GM23338 (cell line): Measurements from ENCODE around the gene PRR19. TPM values are rescaled to one million over a fixed set of nuclear protein-coding genes. Genes with fewer than 3 reads are reported as not detected.
A peak's percentile ranks its signal among the peaks of the same experiment; 100 is the strongest.
"Not testable (repeated sequence)": the region's sequence is repeated elsewhere in the genome, so short reads cannot be mapped to it uniquely, and the experiment has no call there.

Experiments used
- ATAC-seq: fragments of 200-7000 bp; cut with Tn5 transposase; 3 replicates; pipeline ENCODE4 v1.9.1; 2020
- DNase-seq: peaks from one replicate; pipeline ENCODE4 v3.0.0-alpha.2; 2015; ENCODE audit warnings: low spot score
- H2AFZ ChIP-seq: fragments of 200-600 bp; sonication (generic); 2 replicates; pipeline ENCODE4 v1.8.0; 2016; ENCODE audit warnings: antibody characterized with exemption, mild to moderate bottlenecking, moderate library complexity
- H3F3A ChIP-seq: fragments of 200-600 bp; sonication (generic); replicated peaks from 2 replicates; pipeline ENCODE4 v1.8.0; 2017; ENCODE audit warnings: antibody characterized with exemption, mixed run types, low read depth
- H3K27ac ChIP-seq: fragments of 200-600 bp; sonication (generic); 2 replicates; pipeline ENCODE4 v1.6.1; 2016; ENCODE audit warnings: low read depth
- H3K27me3 ChIP-seq: fragments of 200-600 bp; sonication (generic); 2 replicates; pipeline ENCODE4 v1.8.0; 2016; ENCODE audit warnings: mild to moderate bottlenecking, mixed run types, moderate library complexity; ENCODE audit not compliant: insufficient read depth
- H3K36me3 ChIP-seq: fragments of 200-600 bp; sonication (generic); 2 replicates; pipeline ENCODE4 v1.8.0; 2016; ENCODE audit warnings: mild to moderate bottlenecking; ENCODE audit not compliant: insufficient read depth
- H3K4me1 ChIP-seq: fragments of 200-600 bp; sonication (generic); 2 replicates; pipeline ENCODE4 v1.8.0; 2016; ENCODE audit warnings: mild to moderate bottlenecking, moderate library complexity; ENCODE audit not compliant: insufficient read depth
- H3K4me2 ChIP-seq: fragments of 200-600 bp; sonication (generic); 2 replicates; pipeline ENCODE4 v1.7.1; 2017; ENCODE audit warnings: mixed run types
- H3K4me3 ChIP-seq: fragments of 200-600 bp; sonication (generic); 2 replicates; pipeline ENCODE4 v1.6.1; 2016; ENCODE audit warnings: mixed run types
- H3K79me2 ChIP-seq: fragments of 200-600 bp; sonication (generic); replicated peaks from 2 replicates; pipeline ENCODE4 v1.8.0; 2017; ENCODE audit warnings: mild to moderate bottlenecking; ENCODE audit not compliant: insufficient read depth
- H3K9me2 ChIP-seq: fragments of 200-600 bp; sonication (generic); 2 replicates; pipeline ENCODE4 v1.8.0; 2017; ENCODE audit not compliant: insufficient read depth
- H4K20me1 ChIP-seq: fragments of 200-600 bp; sonication (generic); replicated peaks from 2 replicates; pipeline ENCODE4 v1.8.0; 2017; ENCODE audit warnings: mild to moderate bottlenecking; ENCODE audit not compliant: insufficient read depth
- H3K27ac Mint-ChIP-seq: 2 replicates; pipeline ENCODE4 v1.8.0; 2020; ENCODE audit warnings: inconsistent platforms, mild to moderate bottlenecking, moderate library complexity, mixed read lengths
- H3K27me3 Mint-ChIP-seq: 3 replicates; pipeline ENCODE4 v1.8.0; 2022; ENCODE audit warnings: low read depth, mild to moderate bottlenecking, moderate library complexity, mixed read lengths, inconsistent platforms; ENCODE audit not compliant: insufficient read depth, poor library complexity
- H3K36me3 Mint-ChIP-seq: 3 replicates; pipeline ENCODE4 v1.8.0; 2021; ENCODE audit warnings: low read depth, mild to moderate bottlenecking, inconsistent platforms, moderate library complexity, mixed read lengths
- H3K4me1 Mint-ChIP-seq: 3 replicates; pipeline ENCODE4 v1.8.0; 2020; ENCODE audit warnings: mild to moderate bottlenecking, inconsistent platforms, mixed read lengths
- H3K4me3 Mint-ChIP-seq: 3 replicates; pipeline ENCODE4 v1.8.0; 2021; ENCODE audit warnings: moderate library complexity, mild to moderate bottlenecking, inconsistent platforms, mixed read lengths
- H3K9me3 Mint-ChIP-seq: 3 replicates; pipeline ENCODE4 v1.8.0; 2020; ENCODE audit warnings: moderate library complexity, mild to moderate bottlenecking, inconsistent platforms, mixed read lengths
- CTCF ChIP-seq, 2 experiments: fragments of 200-600 bp in 1 of 2; sonication (generic) in 1 of 2; conservative IDR thresholded peaks; 2 replicates each; pipeline versions ENCODE4 v1.5.1 to v1.6.1; 2016 to 2017; ENCODE audit warnings: antibody characterized with exemption in 2 of 2, low read depth in 2 of 2, mild to moderate bottlenecking in 2 of 2, moderate library complexity in 1 of 2
- ETS1 ChIP-seq: IDR thresholded peaks from 2 replicates; pipeline ENCODE4 v1.6.1; 2016; ENCODE audit warnings: antibody characterized with exemption
- EZH2 ChIP-seq: fragments of 200-600 bp; sonication (generic); IDR thresholded peaks from one replicate; pipeline ENCODE4 v1.8.0; 2017; ENCODE audit warnings: antibody characterized with exemption, mild to moderate bottlenecking, low read depth; ENCODE audit not compliant: unreplicated experiment
- EZH2phosphoT487 ChIP-seq: fragments of 200-600 bp; sonication (generic); IDR thresholded peaks from one replicate; pipeline ENCODE4 v1.8.1; 2018; ENCODE audit warnings: antibody characterized with exemption; ENCODE audit not compliant: unreplicated experiment
- JUNB ChIP-seq: IDR thresholded peaks from one replicate; pipeline ENCODE4 v1.6.1; 2016; ENCODE audit warnings: antibody characterized with exemption; ENCODE audit not compliant: unreplicated experiment
- STAT1 ChIP-seq: IDR thresholded peaks from one replicate; pipeline ENCODE4 v1.6.1; 2016; ENCODE audit warnings: antibody characterized with exemption; ENCODE audit not compliant: unreplicated experiment
- ZNF114 ChIP-seq: fragments of 250-450 bp; sonication (Bioruptor Pico); IDR thresholded peaks from 2 replicates; pipeline ENCODE4 v1.5.0; 2020; ENCODE audit warnings: mild to moderate bottlenecking, moderate library complexity
- ZNF462 ChIP-seq: fragments of 250-450 bp; sonication (Bioruptor Pico); IDR thresholded peaks from 2 replicates; pipeline ENCODE4 v1.5.0; 2020; ENCODE audit warnings: mild to moderate bottlenecking, moderate library complexity
- polyA plus RNA-seq: library from polyadenylated mRNA; unstranded; fragments of >200 nt; fragmentation: Nextera tagmentation; extraction: Ambion mirVana; gene quantifications from 2 replicates; pipeline ENCODE4 v1.2.1, GENCODE V29; 2016
- total RNA-seq: library from RNA; depleted of rRNA; stranded (reverse); fragments of >200 nt; shearing (Covaris generic); gene quantifications from 2 replicates; pipeline ENCODE4 v1.2.3, GENCODE V29; 2014

The PRR19 gene
- total and polyA plus RNA-seq, 2 experiments from 2014 or later = 3.6 to 4.1 TPM

DNA sequence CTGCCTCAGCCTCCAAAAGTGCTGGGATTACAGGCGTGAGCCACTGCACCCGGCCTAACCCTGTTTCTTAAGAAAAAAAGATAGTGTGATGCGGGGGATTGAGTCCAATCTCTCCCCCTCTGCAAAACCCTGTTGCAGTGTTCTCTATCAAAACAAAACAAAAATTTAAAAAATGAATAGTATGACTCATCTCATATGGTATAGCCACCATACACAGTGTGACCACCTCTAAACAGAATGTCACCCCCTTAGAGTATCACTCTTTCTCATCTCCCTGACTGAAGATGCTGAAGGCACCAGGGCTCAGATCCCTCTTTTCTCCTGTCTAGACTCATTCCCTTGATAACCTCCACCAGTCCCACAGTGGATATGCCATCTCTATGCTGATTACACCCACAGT is 40.2 kb upstream of the PRR19 start (continued):
- TF ChIP-seq ZNF462 (CRISPR knock-in tag) (no peak), STAT1 (no peak), ETS1 (no peak), EZH2phosphoT487 (no peak), ZNF114 (CRISPR knock-in tag) (no peak), CTCF (conservative IDR thresholded peaks at IDR 0.05; ENCODE audit: low read depth in 2 of 2) (no peak), EZH2 (no peak), JUNB (no peak)

GRCh38 chr19:42266105-42266504 is 35.8 kb upstream of the PRR19 start:
- not testable (repeated sequence) for H3K36me3 ChIP-seq, H3K9me2 ChIP-seq, H3K4me3 Mint-ChIP-seq, H3K36me3 Mint-ChIP-seq, H3K4me3 ChIP-seq, ATAC-seq, H3K4me1 ChIP-seq, H2AFZ ChIP-seq, H3K27me3 ChIP-seq, H3K27ac Mint-ChIP-seq, H3K4me2 ChIP-seq, H4K20me1 ChIP-seq, H3K9me3 Mint-ChIP-seq, DNase-seq, H3K27ac ChIP-seq, H3K79me2 ChIP-seq, H3K27me3 Mint-ChIP-seq, H3F3A ChIP-seq
- H3K4me1 Mint-ChIP-seq = peaks cover 23% of the 10 kb centered on the region

GRCh38 chr19:42266928-42267603 is 34.9 kb upstream of the PRR19 start:
- not testable (repeated sequence) for H4K20me1 ChIP-seq, H2AFZ ChIP-seq, H3K36me3 Mint-ChIP-seq

More at GRCh38 chr19:42266928-42267603, 34.9 kb upstream of the PRR19 start:
- H3K27ac Mint-ChIP-seq, H3K4me1 ChIP-seq, H3K27ac ChIP-seq, H3F3A ChIP-seq, ATAC-seq, H3K4me3 Mint-ChIP-seq, H3K9me2 ChIP-seq, H3K36me3 ChIP-seq, H3K79me2 ChIP-seq, H3K27me3 Mint-ChIP-seq, H3K27me3 ChIP-seq, DNase-seq, H3K9me3 Mint-ChIP-seq: not testable (repeated sequence)
- H3K4me1 Mint-ChIP-seq = peaks cover 27% of the 10 kb centered on the region
- Histone ChIP-seq H3K4me2 (peak overlapping the region; percentile 93), H3K4me3 (peak overlapping the region; percentile 60)
